ENCODE data around the gene CFAP54. TPM values are rescaled to one million over a fixed set of nuclear protein-coding genes. Genes with fewer than 3 reads are reported as not detected.

The CFAP54 gene
- total and polyA plus RNA-seq, 2 experiments from 2014 or later, result 0.07 to 0.76 TPM

DNA sequence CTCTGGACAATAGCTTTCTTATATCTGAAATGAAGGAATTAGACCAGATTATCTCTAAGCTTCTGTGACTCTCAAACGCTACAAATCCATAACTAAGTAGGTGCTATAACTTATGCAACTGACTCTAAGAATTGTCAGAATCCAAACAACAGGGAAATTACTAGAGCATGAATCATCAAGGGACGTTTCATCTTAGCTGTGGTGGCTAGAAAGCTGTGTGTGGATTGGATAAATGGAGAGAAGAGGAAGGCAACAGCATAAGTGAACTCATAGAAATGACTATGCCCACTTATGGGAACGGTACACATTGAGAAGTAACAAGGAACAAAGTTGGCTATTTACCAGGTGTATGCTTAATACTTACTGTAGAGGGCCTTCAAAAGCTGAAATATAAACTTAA lies 321.7 kb downstream of the CFAP54 start:
- no peaks in the 10 kb centered on the region for H3K9me3 Mint-ChIP-seq
- Histone ChIP-seq H3K27me3 (ENCODE audit: insufficient read depth) (no peaks in the 10 kb centered on the region), H2AFZ (no peak overlapping the region; the same call in 1 of the 2 replicates)

DNA sequence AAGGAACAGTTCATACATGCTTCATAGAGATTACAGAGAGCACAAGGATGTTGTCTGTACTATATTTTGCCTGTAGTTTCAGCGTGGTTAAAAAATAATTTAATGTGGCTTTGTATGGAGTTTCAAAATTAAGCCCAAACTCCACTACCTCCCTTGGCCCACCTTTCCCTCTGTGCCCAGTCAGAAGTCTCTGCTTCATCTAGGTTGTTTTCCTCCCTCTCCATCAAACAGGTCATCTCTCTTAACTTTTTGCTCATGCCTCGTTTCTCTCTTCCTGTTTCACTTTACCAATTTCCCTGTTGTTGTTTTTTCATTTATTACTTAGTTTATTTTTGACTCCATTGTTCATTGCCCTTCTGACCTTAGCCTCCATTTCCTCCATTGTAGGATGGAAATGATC lies 322.8 kb downstream of the CFAP54 start:
- H3K36me3 ChIP-seq (ENCODE audit: insufficient read depth), result no peaks in the 10 kb centered on the region
- Mint-ChIP-seq H3K27me3 (ENCODE audit: insufficient read depth, low read depth, poor library complexity) (peaks cover 3% of the 10 kb centered on the region), H3K36me3 (ENCODE audit: low read depth) (no peaks in the 10 kb centered on the region), H3K9me3 (no peaks in the 10 kb centered on the region), H3K4me1 (no peaks in the 10 kb centered on the region), H3K4me3 (no peak overlapping the region), H3K27ac (peak overlapping the region; percentile 5; the same call in 1 of the 2 replicates)
- no peaks in the 10 kb centered on the region for H3F3A ChIP-seq (replicated peaks; ENCODE audit: low read depth)
- H3K4me3 ChIP-seq, result no peak overlapping the region
- H2AFZ ChIP-seq, result peak overlapping the region; percentile 29; the same call in 1 of the 2 replicates
- no peak overlapping the region for H3K4me2 ChIP-seq
- peaks cover 8% of the 10 kb centered on the region for H3K9me2 ChIP-seq (ENCODE audit: insufficient read depth)
- H3K27me3 ChIP-seq (ENCODE audit: insufficient read depth), result no peaks in the 10 kb centered on the region
- no peaks in the 10 kb centered on the region for H3K79me2 ChIP-seq (replicated peaks; ENCODE audit: insufficient read depth)
- DNase-seq (ENCODE audit: low spot score) (no peak), ATAC-seq (no peak)
- H4K20me1 ChIP-seq (replicated peaks; ENCODE audit: insufficient read depth), result no peaks in the 10 kb centered on the region
- H3K4me1 ChIP-seq (ENCODE audit: insufficient read depth), result peaks cover 6% of the 10 kb centered on the region; the same call in 1 of the 2 replicates
- H3K27ac ChIP-seq (ENCODE audit: low read depth), result no peak overlapping the region
- TF ChIP-seq POLR2AphosphoS5 (IDR thresholded peaks at IDR 0.05; ENCODE audit: low read depth) (no peak), NANOG (IDR thresholded peaks at IDR 0.05; ENCODE audit: borderline replicate concordance) (no peak), STAT1 (IDR thresholded peaks at IDR 0.05; ENCODE audit: unreplicated experiment) (no peak), ZNF114 (CRISPR knock-in tag; IDR thresholded peaks at IDR 0.05) (no peak), CREB1 (CRISPR knock-in tag; IDR thresholded peaks at IDR 0.05; ENCODE audit: low read depth) (no peak), ZNF331 (CRISPR knock-in tag; IDR thresholded peaks at IDR 0.05; ENCODE audit: low read depth) (no peak), EZH2 (IDR thresholded peaks at IDR 0.05; ENCODE audit: low read depth, unreplicated experiment) (no peak)
- TF ChIP-seq, protein P1, sequence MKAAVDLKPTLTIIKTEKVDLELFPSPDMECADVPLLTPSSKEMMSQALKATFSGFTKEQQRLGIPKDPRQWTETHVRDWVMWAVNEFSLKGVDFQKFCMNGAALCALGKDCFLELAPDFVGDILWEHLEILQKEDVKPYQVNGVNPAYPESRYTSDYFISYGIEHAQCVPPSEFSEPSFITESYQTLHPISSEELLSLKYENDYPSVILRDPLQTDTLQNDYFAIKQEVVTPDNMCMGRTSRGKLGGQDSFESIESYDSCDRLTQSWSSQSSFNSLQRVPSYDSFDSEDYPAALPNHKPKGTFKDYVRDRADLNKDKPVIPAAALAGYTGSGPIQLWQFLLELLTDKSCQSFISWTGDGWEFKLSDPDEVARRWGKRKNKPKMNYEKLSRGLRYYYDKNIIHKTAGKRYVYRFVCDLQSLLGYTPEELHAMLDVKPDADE (IDR thresholded peaks at IDR 0.05), result no peak
- TF ChIP-seq, protein P2, sequence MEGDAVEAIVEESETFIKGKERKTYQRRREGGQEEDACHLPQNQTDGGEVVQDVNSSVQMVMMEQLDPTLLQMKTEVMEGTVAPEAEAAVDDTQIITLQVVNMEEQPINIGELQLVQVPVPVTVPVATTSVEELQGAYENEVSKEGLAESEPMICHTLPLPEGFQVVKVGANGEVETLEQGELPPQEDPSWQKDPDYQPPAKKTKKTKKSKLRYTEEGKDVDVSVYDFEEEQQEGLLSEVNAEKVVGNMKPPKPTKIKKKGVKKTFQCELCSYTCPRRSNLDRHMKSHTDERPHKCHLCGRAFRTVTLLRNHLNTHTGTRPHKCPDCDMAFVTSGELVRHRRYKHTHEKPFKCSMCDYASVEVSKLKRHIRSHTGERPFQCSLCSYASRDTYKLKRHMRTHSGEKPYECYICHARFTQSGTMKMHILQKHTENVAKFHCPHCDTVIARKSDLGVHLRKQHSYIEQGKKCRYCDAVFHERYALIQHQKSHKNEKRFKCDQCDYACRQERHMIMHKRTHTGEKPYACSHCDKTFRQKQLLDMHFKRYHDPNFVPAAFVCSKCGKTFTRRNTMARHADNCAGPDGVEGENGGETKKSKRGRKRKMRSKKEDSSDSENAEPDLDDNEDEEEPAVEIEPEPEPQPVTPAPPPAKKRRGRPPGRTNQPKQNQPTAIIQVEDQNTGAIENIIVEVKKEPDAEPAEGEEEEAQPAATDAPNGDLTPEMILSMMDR (conservative IDR thresholded peaks at IDR 0.05; ENCODE audit: low read depth in 2 of 2), result no peak

More for the DNA sequence above, 321.7 kb downstream of the CFAP54 start:
- Histone ChIP-seq H3K27ac (ENCODE audit: low read depth) (no peak overlapping the region), H3K4me1 (ENCODE audit: insufficient read depth) (peaks cover 6% of the 10 kb centered on the region; the same call in 1 of the 2 replicates), H3F3A (replicated peaks; ENCODE audit: low read depth) (no peaks in the 10 kb centered on the region), H3K36me3 (ENCODE audit: insufficient read depth) (no peaks in the 10 kb centered on the region), H3K79me2 (replicated peaks; ENCODE audit: insufficient read depth) (no peaks in the 10 kb centered on the region), H3K4me3 (no peak overlapping the region), H3K4me2 (no peak overlapping the region), H3K9me2 (ENCODE audit: insufficient read depth) (peaks cover 8% of the 10 kb centered on the region), H4K20me1 (replicated peaks; ENCODE audit: insufficient read depth) (no peaks in the 10 kb centered on the region)
- no peaks in the 10 kb centered on the region for H3K4me1 Mint-ChIP-seq
- TF ChIP-seq NANOG (IDR thresholded peaks at IDR 0.05; ENCODE audit: borderline replicate concordance) (no peak), CREB1 (CRISPR knock-in tag; IDR thresholded peaks at IDR 0.05; ENCODE audit: low read depth) (no peak)
- TF ChIP-seq, protein P3, sequence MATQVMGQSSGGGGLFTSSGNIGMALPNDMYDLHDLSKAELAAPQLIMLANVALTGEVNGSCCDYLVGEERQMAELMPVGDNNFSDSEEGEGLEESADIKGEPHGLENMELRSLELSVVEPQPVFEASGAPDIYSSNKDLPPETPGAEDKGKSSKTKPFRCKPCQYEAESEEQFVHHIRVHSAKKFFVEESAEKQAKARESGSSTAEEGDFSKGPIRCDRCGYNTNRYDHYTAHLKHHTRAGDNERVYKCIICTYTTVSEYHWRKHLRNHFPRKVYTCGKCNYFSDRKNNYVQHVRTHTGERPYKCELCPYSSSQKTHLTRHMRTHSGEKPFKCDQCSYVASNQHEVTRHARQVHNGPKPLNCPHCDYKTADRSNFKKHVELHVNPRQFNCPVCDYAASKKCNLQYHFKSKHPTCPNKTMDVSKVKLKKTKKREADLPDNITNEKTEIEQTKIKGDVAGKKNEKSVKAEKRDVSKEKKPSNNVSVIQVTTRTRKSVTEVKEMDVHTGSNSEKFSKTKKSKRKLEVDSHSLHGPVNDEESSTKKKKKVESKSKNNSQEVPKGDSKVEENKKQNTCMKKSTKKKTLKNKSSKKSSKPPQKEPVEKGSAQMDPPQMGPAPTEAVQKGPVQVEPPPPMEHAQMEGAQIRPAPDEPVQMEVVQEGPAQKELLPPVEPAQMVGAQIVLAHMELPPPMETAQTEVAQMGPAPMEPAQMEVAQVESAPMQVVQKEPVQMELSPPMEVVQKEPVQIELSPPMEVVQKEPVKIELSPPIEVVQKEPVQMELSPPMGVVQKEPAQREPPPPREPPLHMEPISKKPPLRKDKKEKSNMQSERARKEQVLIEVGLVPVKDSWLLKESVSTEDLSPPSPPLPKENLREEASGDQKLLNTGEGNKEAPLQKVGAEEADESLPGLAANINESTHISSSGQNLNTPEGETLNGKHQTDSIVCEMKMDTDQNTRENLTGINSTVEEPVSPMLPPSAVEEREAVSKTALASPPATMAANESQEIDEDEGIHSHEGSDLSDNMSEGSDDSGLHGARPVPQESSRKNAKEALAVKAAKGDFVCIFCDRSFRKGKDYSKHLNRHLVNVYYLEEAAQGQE (IDR thresholded peaks at IDR 0.05; ENCODE audit: unreplicated experiment), result no peak
- TF ChIP-seq, protein P2 (conservative IDR thresholded peaks at IDR 0.05; ENCODE audit: low read depth in 2 of 2), result no peak
- DNase-seq (ENCODE audit: low spot score), result no peak
- H3K27ac Mint-ChIP-seq, result no peak overlapping the region
- no peak overlapping the region for H3K4me3 Mint-ChIP-seq
- ATAC-seq, result no peak
- H3K27me3 Mint-ChIP-seq (ENCODE audit: insufficient read depth, low read depth, poor library complexity), result peaks cover 3% of the 10 kb centered on the region
- no peaks in the 10 kb centered on the region for H3K36me3 Mint-ChIP-seq (ENCODE audit: low read depth)
